Panc1 (cell line): ENCODE data around the gene ANKK1. TPM values are rescaled to one million over a fixed set of nuclear protein-coding genes. Genes with fewer than 3 reads are reported as not detected.

Experiments used
- ATAC-seq: fragments of 200-7000 bp; cut with Tn5 transposase; 2 replicates; pipeline ENCODE4 v1.9.1; 2020; ENCODE audit warnings: mild to moderate bottlenecking, moderate library complexity
- BruUV-seq: library from RNA; stranded (reverse); fragments of 400-500 nt; replicated peaks from 2 replicates; lab custom pipeline; 2021; lab: Mats Ljungman, UMichigan
- CTCF ChIA-PET: fragments of 300-600 bp; sonication (Branson Sonifier 250); formaldehyde crosslinking; loops from one replicate; lab custom pipeline; 2022; ENCODE audit warnings: antibody characterized with exemption; lab: Charles Lee
- POLR2A ChIA-PET: fragments of 300-600 bp; sonication (Branson Sonifier 250); formaldehyde crosslinking; loops from one replicate; lab custom pipeline; 2022; ENCODE audit warnings: antibody characterized with exemption; lab: Charles Lee
- DNase-seq: peaks from one replicate; pipeline ENCODE4 v3.0.0-alpha.2; 2010; ENCODE audit warnings: low read depth, low spot score
- H3K27ac ChIP-seq: 2 replicates; pipeline ENCODE4 v1.5.1; 2011; ENCODE audit warnings: mild to moderate bottlenecking, low read length, inconsistent platforms
- H3K27me3 ChIP-seq: fragments of 200-500 bp; sonication (Bioruptor generic); 2 replicates; pipeline ENCODE4 v1.6.0; 2014; ENCODE audit warnings: low read length, inconsistent platforms; ENCODE audit not compliant: control insufficient read depth, insufficient read depth
- H3K36me3 ChIP-seq: fragments of 200-500 bp; sonication (Bioruptor generic); 2 replicates; pipeline ENCODE4 v1.5.1; 2014; ENCODE audit warnings: inconsistent platforms, mild to moderate bottlenecking, low read length, moderate library complexity; ENCODE audit not compliant: control insufficient read depth, insufficient read depth
- H3K4me1 ChIP-seq: 2 replicates; pipeline ENCODE4 v1.5.1; 2011; ENCODE audit warnings: inconsistent platforms, mild to moderate bottlenecking, low read length, moderate library complexity; ENCODE audit not compliant: control insufficient read depth, insufficient read depth
- H3K4me3 ChIP-seq, 2 experiments: 2 replicates each; pipeline ENCODE4 v1.5.1; 2011 to 2012; ENCODE audit warnings: low read depth in 2 of 2, low read length in 2 of 2, mild to moderate bottlenecking in 2 of 2, inconsistent platforms in 1 of 2, moderate library complexity in 1 of 2
- H3K9me3 ChIP-seq: fragments of 200-500 bp; sonication (Bioruptor generic); 2 replicates; pipeline ENCODE4 v1.5.1; 2014; ENCODE audit warnings: low read depth, mild to moderate bottlenecking, inconsistent platforms, low read length, moderate library complexity; ENCODE audit not compliant: control insufficient read depth, insufficient read depth
- POLR2AphosphoS5 ChIP-seq: IDR thresholded peaks from 2 replicates; pipeline ENCODE4 v1.6.1; 2012; ENCODE audit warnings: mild to moderate bottlenecking, low read depth, low read length, moderate library complexity
- SIN3A ChIP-seq: IDR thresholded peaks from 2 replicates; pipeline ENCODE4 v1.6.1; 2012; ENCODE audit warnings: low read depth, mild to moderate bottlenecking, low read length, moderate library complexity, borderline replicate concordance; ENCODE audit not compliant: insufficient read depth
- TCF7L2 ChIP-seq: IDR thresholded peaks from 2 replicates; pipeline ENCODE4 v1.6.1; 2011; ENCODE audit warnings: mild to moderate bottlenecking, low read depth, low read length, inconsistent platforms
- in situ Hi-C: cut with HindIII; loops from 2 replicates; pipeline ENCODE4 v1.10.0; 2016; ENCODE audit warnings: low sequenced_read_pairs, low pct_unique_long_range_greater_than_20kb
- intact Hi-C: fragments of 100-400 bp; cut with micrococcal nuclease; formaldehyde crosslinking; loops from one replicate; pipeline ENCODE4 v1.10.0; 2022; ENCODE audit not compliant: unreplicated experiment
- total RNA-seq: library from RNA; stranded (reverse); gene quantifications from one replicate; pipeline ENCODE4 v1.2.1, GENCODE V29; 2021; ENCODE audit not compliant: unreplicated experiment
- TF ChIP-seq, protein P1 (sequence below), 2 experiments: IDR thresholded peaks; 2 replicates each; pipeline ENCODE4 v1.6.1; 2011 to 2012; ENCODE audit warnings: low read depth in 2 of 2, control low read depth in 1 of 2, low read length in 1 of 2, mild to moderate bottlenecking in 1 of 2, moderate library complexity in 1 of 2; ENCODE audit not compliant: insufficient read depth in 1 of 2
- TF ChIP-seq, protein P2 (sequence below): fragments of 450-650 bp; IDR thresholded peaks from 2 replicates; pipeline ENCODE4 v1.5.1; 2017; ENCODE audit warnings: mild to moderate bottlenecking

The ANKK1 gene
- total RNA-seq, 1 experiment from 2014 or later, result 0.08 TPM

DNA sequence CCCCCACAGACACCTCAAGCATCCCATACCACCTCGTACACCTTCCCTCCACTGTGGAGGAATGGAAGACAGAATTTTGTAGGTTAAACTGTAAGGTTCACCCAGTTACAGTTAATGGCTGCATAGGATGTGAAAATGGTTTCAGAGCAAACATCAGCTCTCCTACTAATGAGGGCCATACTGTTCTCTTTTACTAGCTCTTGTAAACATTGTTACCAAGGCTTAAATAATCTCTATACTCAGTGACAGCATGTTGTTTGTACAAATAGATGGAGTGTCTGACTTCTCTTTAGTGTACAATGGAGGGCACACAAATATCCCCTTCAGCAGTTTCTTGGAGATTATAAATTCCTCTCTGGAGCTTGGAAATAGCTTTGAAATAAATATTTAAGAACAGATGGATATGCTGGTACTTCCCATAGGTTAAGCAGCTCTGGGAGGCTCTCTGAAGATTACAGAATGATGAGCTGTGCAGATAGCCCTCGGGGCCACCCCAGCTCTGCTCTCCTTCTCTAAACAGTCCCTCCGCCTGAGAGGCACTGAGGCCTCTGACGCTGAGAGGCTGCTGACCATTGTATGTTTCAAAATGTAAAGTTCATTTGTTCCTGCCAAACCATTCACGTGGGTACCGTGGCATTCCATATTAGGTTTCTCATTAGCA lies 47.5 kb upstream of the ANKK1 start:
- Histone ChIP-seq H3K9me3 (no peaks in the 10 kb centered on the region), H3K4me1 (no peaks in the 10 kb centered on the region), H3K36me3 (no peaks in the 10 kb centered on the region), H3K27ac (no peak overlapping the region), H3K4me3 (no peak overlapping the region), H3K27me3 (no peaks in the 10 kb centered on the region)
- DNase-seq (no peak), ATAC-seq (no peak)
- BruUV-seq, result no TSS peak
- TF ChIP-seq TCF7L2, result no peak
- no peak for TF ChIP-seq POLR2AphosphoS5
- TF ChIP-seq, protein P1, sequence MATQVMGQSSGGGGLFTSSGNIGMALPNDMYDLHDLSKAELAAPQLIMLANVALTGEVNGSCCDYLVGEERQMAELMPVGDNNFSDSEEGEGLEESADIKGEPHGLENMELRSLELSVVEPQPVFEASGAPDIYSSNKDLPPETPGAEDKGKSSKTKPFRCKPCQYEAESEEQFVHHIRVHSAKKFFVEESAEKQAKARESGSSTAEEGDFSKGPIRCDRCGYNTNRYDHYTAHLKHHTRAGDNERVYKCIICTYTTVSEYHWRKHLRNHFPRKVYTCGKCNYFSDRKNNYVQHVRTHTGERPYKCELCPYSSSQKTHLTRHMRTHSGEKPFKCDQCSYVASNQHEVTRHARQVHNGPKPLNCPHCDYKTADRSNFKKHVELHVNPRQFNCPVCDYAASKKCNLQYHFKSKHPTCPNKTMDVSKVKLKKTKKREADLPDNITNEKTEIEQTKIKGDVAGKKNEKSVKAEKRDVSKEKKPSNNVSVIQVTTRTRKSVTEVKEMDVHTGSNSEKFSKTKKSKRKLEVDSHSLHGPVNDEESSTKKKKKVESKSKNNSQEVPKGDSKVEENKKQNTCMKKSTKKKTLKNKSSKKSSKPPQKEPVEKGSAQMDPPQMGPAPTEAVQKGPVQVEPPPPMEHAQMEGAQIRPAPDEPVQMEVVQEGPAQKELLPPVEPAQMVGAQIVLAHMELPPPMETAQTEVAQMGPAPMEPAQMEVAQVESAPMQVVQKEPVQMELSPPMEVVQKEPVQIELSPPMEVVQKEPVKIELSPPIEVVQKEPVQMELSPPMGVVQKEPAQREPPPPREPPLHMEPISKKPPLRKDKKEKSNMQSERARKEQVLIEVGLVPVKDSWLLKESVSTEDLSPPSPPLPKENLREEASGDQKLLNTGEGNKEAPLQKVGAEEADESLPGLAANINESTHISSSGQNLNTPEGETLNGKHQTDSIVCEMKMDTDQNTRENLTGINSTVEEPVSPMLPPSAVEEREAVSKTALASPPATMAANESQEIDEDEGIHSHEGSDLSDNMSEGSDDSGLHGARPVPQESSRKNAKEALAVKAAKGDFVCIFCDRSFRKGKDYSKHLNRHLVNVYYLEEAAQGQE (IDR thresholded peaks at IDR 0.05; ENCODE audit: insufficient read depth in 1 of 2, low read depth in 2 of 2, low read length in 1 of 2), result no peak
- TF ChIP-seq, protein P2, sequence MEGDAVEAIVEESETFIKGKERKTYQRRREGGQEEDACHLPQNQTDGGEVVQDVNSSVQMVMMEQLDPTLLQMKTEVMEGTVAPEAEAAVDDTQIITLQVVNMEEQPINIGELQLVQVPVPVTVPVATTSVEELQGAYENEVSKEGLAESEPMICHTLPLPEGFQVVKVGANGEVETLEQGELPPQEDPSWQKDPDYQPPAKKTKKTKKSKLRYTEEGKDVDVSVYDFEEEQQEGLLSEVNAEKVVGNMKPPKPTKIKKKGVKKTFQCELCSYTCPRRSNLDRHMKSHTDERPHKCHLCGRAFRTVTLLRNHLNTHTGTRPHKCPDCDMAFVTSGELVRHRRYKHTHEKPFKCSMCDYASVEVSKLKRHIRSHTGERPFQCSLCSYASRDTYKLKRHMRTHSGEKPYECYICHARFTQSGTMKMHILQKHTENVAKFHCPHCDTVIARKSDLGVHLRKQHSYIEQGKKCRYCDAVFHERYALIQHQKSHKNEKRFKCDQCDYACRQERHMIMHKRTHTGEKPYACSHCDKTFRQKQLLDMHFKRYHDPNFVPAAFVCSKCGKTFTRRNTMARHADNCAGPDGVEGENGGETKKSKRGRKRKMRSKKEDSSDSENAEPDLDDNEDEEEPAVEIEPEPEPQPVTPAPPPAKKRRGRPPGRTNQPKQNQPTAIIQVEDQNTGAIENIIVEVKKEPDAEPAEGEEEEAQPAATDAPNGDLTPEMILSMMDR, result no peak
- TF ChIP-seq SIN3A, result no peak
- in situ Hi-C loops (no loop called here), intact Hi-C loops (no loop called here)
- POLR2A ChIA-PET, result no interaction called here
- CTCF ChIA-PET, result no interaction called here

DNA sequence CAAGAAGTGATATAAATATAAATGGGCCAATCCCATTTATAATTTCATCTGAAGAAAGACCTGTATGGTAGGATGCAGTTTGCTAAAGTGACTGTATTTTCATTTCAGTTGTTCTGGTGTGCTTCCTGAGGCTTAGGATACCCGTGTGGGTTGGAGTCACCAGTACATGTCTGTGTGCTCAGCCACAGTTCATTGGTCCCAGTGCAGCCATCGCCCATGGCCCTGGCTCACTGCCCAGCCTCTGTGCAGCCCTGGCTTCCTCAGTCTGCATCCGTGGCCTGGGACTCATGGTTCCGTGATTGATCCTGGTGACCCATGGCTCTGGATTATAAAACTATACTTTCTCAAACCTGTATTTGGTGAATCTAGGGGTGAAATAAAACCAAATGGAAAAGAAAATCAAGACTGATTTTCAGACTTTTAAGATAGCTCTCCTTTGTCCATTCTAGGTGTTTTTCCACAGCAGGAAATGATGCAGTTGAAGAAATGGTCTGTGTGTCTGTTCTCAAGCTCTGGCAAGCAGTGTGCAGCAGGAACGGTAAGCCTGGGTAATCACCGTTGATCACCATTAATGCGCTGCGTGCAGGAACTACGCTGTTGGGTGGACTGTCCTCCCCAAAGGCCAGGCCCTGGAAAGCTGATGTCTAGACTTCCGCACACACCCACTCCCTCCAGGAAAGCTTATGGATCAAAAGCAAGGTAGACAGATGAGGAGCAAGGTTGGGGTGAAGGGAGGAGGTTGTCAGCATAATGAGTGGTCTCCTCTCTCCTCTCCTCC lies 46.0 kb upstream of the ANKK1 start:
- in situ Hi-C loops, result no loop called here
- no peak overlapping the region for H3K4me3 ChIP-seq
- H3K27me3 ChIP-seq, result no peaks in the 10 kb centered on the region
- TF ChIP-seq SIN3A (no peak), TCF7L2 (no peak), POLR2AphosphoS5 (no peak)
- TF ChIP-seq, protein P1 (IDR thresholded peaks at IDR 0.05; ENCODE audit: insufficient read depth in 1 of 2, low read depth in 2 of 2, low read length in 1 of 2), result no peak
- TF ChIP-seq, protein P2, result no peak
- H3K4me1 ChIP-seq, result no peaks in the 10 kb centered on the region
- no peaks in the 10 kb centered on the region for H3K9me3 ChIP-seq
- intact Hi-C loops, result no loop called here
- BruUV-seq, result no TSS peak
- POLR2A ChIA-PET, result no interaction called here
- no peak for DNase-seq
- no peak for ATAC-seq
- CTCF ChIA-PET, result no interaction called here
- no peaks in the 10 kb centered on the region for H3K36me3 ChIP-seq
- no peak overlapping the region for H3K27ac ChIP-seq
